ENCODE measurements around the gene ADIPOQ.
"Not testable (repeated sequence)": the region's sequence is repeated elsewhere in the genome, so short reads cannot be mapped to it uniquely, and the experiment has no call there.

ADIPOQ gene

GRCh38 chr3:186873796-186874195, 31.3 kb downstream of the ADIPOQ start:
- not testable (repeated sequence) for DNase-seq

GRCh38 chr3:186874216-186874615, 31.7 kb downstream of the ADIPOQ start:
- DNase-seq, result not testable (repeated sequence)

- DNase-seq, result not testable (repeated sequence)
Observed at GRCh38 chr3:186874841-186875240, 32.3 kb downstream of the ADIPOQ start.

DNA sequence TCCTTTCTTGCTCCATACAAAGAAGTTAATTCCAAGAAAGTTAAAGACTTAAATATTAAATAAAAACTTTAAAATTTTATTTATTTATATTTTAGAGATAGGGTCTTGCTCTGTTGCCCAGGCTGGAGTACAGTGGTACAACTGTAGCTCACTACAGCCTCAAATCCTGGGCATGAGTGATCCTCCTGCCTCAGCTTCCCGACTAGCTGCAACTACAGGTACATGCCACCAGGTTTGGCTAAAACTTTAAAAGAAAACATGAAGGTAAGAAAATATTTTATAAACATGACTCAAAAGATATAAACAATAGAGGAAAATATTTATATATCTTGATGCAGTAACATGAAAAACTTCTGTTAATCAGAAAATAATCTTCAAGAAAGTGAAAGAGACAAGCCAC, 33.2 kb downstream of the ADIPOQ start:
- DNase-seq, result no peak

DNA sequence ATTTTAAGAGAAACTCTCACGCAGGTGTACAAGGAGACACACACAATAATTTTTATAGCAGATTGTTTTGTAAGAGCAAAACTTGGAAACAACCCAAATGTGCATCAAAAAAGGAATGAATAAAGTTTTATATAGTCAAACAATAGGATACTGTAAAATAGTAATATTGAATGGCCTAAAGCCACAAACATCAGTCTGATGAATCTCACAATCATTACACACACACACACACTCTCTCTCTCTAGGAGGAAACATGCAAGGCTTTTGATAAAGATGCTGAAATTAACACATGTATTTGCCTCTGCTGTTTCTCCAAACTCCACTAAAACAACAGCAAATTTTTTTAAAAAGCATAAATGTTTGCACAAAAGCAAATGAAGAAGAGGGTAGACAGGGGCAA, 37.3 kb downstream of the ADIPOQ start:
- no peak for DNase-seq

DNA sequence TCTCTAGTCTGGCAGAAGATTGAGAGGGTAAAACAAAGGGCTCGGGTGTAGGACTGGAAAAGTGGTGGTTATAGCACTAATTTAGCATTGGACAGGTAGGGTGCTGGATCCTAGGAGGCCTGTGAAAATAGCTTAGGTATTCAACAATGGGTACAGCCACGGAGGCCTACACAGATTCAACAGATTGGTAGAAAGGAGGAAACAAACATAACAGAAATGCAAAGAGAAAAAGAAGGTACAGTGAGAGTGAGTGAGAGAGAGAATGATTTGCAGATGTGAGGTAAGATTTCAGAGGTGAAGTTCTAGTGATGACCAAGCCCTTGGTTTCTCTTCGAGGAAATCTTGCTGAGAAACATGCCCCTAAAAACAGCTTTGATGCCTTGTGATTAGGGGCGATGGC, 37.9 kb downstream of the ADIPOQ start:
- DNase-seq, result no peak

DNA sequence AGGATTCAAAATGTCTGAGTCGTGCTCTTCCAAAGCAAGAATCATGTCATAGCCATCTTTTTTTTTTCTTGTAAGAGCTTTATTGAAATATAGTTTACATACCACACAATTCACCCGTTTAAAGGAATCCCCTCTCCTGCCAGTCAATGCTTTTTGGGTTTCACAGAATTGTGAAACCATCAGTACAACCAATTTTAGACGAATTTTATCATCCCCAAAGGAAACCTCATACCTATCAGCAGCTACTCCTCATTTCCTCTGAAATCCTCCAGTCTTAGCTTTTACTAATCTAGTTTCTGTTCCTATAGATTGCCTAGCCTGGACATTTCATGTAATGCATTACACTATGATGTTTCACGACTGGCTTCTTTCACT, 39.6 kb downstream of the ADIPOQ start:
- no peak for DNase-seq

DNA sequence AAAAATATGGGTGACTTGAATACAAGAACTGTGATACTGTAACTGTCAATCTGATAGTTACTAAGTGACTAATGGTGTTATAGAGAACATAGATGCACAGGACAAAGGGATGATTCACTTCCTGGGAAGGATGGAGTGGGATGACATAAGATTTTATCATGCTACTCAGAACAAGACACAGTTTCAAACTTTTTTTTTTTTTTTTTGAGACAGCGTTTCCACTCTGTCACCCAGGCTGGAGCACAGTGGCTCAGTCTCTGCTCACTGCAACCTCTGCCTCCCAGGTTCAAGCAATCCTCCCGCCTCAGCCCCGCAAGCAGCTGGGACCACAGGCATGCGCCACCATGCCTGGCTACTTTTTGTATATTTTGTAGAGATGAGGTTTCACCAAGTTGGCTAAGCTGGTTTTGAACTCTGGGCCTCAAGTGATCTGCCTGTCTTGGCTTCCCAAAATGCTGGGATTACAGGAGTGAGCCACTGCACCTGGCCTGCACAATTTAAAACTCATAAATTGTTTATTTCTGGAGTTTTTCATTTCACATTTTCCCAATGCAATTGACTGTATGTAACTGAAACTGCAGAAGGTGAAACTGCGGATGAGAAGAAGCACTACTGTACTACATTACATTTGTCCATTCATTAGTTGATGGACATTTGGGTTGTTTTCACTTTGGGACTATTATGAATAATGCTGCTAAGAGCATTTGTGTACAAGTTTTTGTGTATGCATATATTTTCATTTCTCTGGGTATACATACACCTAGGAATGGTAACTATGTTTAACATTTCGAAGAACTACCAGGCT, 40.6 kb downstream of the ADIPOQ start:
- no peak for DNase-seq

GRCh38 chr3:186883686-186884058, 41.2 kb downstream of the ADIPOQ start:
- no peak for DNase-seq

GRCh38 chr3:186884868-186885267, 42.4 kb downstream of the ADIPOQ start:
- DNase-seq, result not testable (repeated sequence)

- DNase-seq, result no peak
Observed at GRCh38 chr3:186886202-186886981, 43.9 kb downstream of the ADIPOQ start.

GRCh38 chr3:186887507-186887938, 45.0 kb downstream of the ADIPOQ start:
- not testable (repeated sequence) for DNase-seq

GRCh38 chr3:186888569-186888968, 46.1 kb downstream of the ADIPOQ start:
- peak; percentile 61 for DNase-seq

- DNase-seq, result not testable (repeated sequence)
Observed at GRCh38 chr3:186889698-186890097, 47.2 kb downstream of the ADIPOQ start.

GRCh38 chr3:186890911-186891310, 48.4 kb downstream of the ADIPOQ start:
- DNase-seq, result no peak

- not testable (repeated sequence) for DNase-seq
Observed at GRCh38 chr3:186893071-186893470, 50.6 kb downstream of the ADIPOQ start.

- DNase-seq, result no peak
Observed at GRCh38 chr3:186895406-186895805, 52.9 kb downstream of the ADIPOQ start.

DNA sequence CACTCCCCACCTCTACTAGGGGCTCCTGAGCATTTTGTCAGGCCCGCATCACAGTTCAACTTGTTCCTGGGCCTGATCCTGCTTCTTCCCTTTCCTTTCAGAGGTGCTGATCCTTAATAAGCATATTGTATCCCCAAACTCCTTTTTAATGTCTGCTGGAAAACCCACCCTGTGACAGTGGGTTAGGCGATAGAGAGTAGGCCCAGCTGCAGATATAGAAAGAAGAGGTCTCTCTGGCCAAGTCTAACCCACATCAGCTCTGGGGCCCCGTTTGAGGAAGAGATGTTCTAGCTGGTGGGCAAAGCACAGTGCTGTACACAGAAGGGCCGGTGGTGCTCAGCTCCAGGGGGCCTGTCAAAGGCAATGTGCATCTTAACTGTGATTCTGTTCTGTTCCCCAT, 53.5 kb downstream of the ADIPOQ start:
- DNase-seq, result no peak

GRCh38 chr3:186896875-186897274, 54.4 kb downstream of the ADIPOQ start:
- no peak for DNase-seq

DNA sequence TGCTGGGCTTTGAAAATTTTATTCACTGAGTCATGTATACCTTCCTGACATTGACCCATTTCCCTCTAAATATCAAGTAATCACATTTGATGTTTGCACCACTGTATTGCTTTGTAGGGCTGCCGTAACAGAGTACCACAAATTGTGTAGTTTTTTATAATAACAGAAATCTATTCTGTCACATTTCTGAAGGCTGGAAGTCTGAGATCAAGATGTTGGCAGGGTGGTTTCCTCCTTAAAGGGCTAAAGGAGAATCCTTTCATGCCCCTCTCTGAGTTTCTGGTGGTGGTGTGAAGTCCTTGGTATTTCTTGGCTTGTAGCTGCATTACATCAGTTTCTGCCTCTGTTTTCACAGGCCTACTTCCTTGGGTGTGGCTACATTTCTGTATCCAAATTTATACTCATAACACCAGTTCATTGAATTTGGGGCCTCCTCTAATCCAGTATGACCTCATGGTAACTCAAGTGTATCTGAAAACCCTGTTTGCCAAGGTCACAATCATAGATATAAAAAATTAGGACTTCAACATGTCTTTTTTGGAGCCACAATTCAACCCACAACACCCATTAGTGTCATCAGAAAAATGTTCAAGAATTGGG, 58.7 kb downstream of the ADIPOQ start:
- DNase-seq, result no peak

GRCh38 chr3:186902154-186902553, 59.6 kb downstream of the ADIPOQ start:
- DNase-seq, result no peak

- DNase-seq, result no peak
Observed at GRCh38 chr3:186902713-186903112, 60.2 kb downstream of the ADIPOQ start.

DNA sequence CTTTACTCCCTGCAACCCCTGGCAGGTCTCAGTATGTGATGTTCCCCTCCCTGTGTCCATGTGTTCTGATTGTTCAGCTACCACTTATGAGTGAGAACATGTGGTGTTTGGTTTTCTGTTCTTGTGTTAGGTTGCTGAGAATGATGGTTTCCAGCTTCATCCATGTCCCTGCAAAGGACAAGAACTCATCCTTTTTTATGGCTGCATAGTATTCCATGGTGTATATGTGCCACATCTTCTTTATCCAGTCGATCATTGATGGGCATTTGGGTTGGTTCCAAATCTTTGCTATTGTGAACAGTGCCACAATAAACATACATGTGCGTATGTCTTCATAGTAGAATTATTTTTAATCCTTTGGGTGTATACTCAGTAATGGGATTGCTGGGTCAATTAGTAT, 61.2 kb downstream of the ADIPOQ start:
- DNase-seq, result not testable (repeated sequence)

DNA sequence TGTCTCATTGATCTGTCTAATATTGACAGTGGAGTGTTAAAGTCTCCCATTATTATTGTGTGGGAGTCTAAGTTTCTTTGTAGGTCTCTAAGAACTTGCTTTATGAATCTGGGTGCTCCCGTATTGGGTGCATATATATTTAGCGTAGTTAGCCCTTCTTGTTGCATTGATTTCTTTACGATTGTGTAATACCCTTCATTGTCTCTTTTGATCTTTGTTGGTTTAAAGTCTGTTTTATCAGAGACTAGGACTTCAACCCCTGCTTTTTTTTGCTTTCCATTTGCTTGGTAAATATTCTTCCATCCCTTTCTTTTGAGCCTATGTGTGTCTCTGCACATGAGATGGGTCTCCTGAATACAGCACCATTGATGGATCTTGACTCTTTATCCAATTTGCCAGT, 64.6 kb downstream of the ADIPOQ start:
- DNase-seq, result not testable (repeated sequence)
